Measurements from ENCODE around the gene ZDHHC13.
"Not testable (repeated sequence)": the region's sequence is repeated elsewhere in the genome, so short reads cannot be mapped to it uniquely, and the experiment has no call there.

ZDHHC13 gene

GRCh38 chr11:19099093-19099492 is 17.9 kb upstream of the ZDHHC13 start:
- no peak for DNase-seq (ENCODE audit: low read depth in 3 of 3)

- no peak for DNase-seq (ENCODE audit: low read depth in 3 of 3)
These were observed 16.1 kb upstream of the ZDHHC13 start for GRCh38 chr11:19100885-19101284.

GRCh38 chr11:19101796-19102520 is 15.0 kb upstream of the ZDHHC13 start:
- DNase-seq (ENCODE audit: low read depth in 3 of 3), result no peak

- no peak for DNase-seq (ENCODE audit: low read depth in 3 of 3)
These were observed 14.5 kb upstream of the ZDHHC13 start for GRCh38 chr11:19102521-19102900.

GRCh38 chr11:19105011-19105410 is 12.0 kb upstream of the ZDHHC13 start:
- no peak for DNase-seq (ENCODE audit: low read depth in 3 of 3)

GRCh38 chr11:19107125-19107524 is 9.8 kb upstream of the ZDHHC13 start:
- DNase-seq (ENCODE audit: low read depth in 3 of 3), result no peak

- DNase-seq (ENCODE audit: low read depth in 3 of 3), result no peak
These were observed 6.7 kb upstream of the ZDHHC13 start for GRCh38 chr11:19110295-19110694.

GRCh38 chr11:19111809-19112208 is 5.2 kb upstream of the ZDHHC13 start:
- DNase-seq (ENCODE audit: low read depth in 3 of 3), result no peak

- no peak for DNase-seq (ENCODE audit: low read depth in 3 of 3)
These were observed 545 bp upstream of the ZDHHC13 start for GRCh38 chr11:19116276-19116970.

- no peak for DNase-seq (ENCODE audit: low read depth in 3 of 3)
These were observed 761 bp downstream of the ZDHHC13 start for GRCh38 chr11:19117760-19118097.

GRCh38 chr11:19121646-19122045 is 4.7 kb downstream of the ZDHHC13 start:
- DNase-seq (ENCODE audit: low read depth in 3 of 3), result no peak

GRCh38 chr11:19122960-19123615 is 6.1 kb downstream of the ZDHHC13 start:
- no peak for DNase-seq (ENCODE audit: low read depth in 3 of 3)

- not testable (repeated sequence) for DNase-seq (ENCODE audit: low read depth in 3 of 3)
These were observed 9.8 kb downstream of the ZDHHC13 start for GRCh38 chr11:19126562-19127325.

GRCh38 chr11:19134004-19134403 is 17.0 kb downstream of the ZDHHC13 start:
- no peak for DNase-seq (ENCODE audit: low read depth in 3 of 3)

- DNase-seq (ENCODE audit: low read depth in 3 of 3), result not testable (repeated sequence)
These were observed 19.9 kb downstream of the ZDHHC13 start for GRCh38 chr11:19136884-19137283.

GRCh38 chr11:19145319-19145718 is 28.4 kb downstream of the ZDHHC13 start:
- DNase-seq (ENCODE audit: low read depth in 3 of 3), result no peak

- DNase-seq (ENCODE audit: low read depth in 3 of 3), result no peak
These were observed 39.9 kb downstream of the ZDHHC13 start for GRCh38 chr11:19156892-19157291.

- no peak for DNase-seq (ENCODE audit: low read depth in 3 of 3)
These were observed 43.9 kb downstream of the ZDHHC13 start for GRCh38 chr11:19160847-19161246.

GRCh38 chr11:19161651-19162050 is 44.7 kb downstream of the ZDHHC13 start:
- DNase-seq (ENCODE audit: low read depth in 3 of 3), result no peak

- no peak for DNase-seq (ENCODE audit: low read depth in 3 of 3)
These were observed 46.1 kb downstream of the ZDHHC13 start for GRCh38 chr11:19162951-19163505.

- no peak for DNase-seq (ENCODE audit: low read depth in 3 of 3)
These were observed 46.6 kb downstream of the ZDHHC13 start for GRCh38 chr11:19163617-19164016.

Measured in stimulated activated CD4-positive, alpha-beta T cell treated with anti-CD3 and anti-CD28 coated beads, TNF-alpha, amount 100 ng/mL, for 48 hours (primary cell).